ENCODE measurements around the gene CLPTM1L.

Gene CLPTM1L

DNA sequence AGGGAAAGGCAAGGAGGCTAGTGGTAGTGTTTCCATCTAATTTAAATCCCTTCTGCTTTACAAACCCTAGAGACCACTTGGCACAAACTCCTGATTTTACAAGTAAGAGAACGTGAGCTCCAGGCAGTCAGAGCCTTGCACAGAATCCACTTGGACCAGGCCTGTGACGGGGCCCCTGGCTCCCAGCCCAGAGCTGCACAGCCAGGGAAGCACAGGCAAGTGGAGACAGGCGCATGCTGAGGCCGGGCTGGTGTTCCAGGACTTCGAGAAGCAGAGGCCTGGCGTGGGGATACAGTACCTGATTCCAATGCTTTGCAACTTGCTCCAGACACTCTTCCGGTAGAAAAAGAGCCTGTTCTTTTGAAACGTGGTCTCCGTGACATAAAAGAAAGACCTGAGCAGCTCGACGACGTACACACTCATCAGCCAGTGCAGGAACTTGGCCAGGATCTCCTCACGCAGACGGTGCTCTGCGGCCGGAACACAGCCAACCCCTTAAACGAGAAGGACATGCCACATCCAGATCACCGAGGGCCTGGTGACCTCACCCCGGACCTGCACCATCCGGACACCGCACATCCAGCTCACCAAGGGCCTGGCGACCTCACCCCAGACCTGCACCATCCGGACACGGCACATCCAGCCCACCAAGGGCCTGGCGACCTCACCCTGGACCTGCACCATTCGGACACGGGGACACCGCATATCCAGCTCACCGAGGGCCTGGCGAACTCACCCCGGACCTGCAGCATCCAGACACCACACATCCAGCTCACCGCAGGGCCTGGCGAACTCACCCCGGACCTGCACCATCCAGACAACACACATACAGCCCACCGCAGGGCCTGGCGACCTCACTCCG, 62.5 kb downstream of the CLPTM1L start:
- Histone ChIP-seq H3K4me3 (no peak overlapping the region), H3K9ac (ENCODE audit: insufficient read length) (no peak overlapping the region), H3K9me3 (ENCODE audit: low read depth, low read length) (no peaks in the 10 kb centered on the region), H3K27ac (no peak overlapping the region), H3K36me3 (ENCODE audit: insufficient read depth, low read length) (no peaks in the 10 kb centered on the region)
- DNase-seq (ENCODE audit: low read depth, low spot score): no peak
- TF ChIP-seq EZH2 (IDR thresholded peaks at IDR 0.05): no peak
- TF ChIP-seq FOXP2 (optimal IDR thresholded peaks at IDR 0.05; ENCODE audit: control extremely low read depth, extremely low read length, insufficient read depth): no peak
- TF ChIP-seq POLR2AphosphoS5 (IDR thresholded peaks at IDR 0.05; ENCODE audit: borderline replicate concordance, low read depth, low read length): no peak

DNA sequence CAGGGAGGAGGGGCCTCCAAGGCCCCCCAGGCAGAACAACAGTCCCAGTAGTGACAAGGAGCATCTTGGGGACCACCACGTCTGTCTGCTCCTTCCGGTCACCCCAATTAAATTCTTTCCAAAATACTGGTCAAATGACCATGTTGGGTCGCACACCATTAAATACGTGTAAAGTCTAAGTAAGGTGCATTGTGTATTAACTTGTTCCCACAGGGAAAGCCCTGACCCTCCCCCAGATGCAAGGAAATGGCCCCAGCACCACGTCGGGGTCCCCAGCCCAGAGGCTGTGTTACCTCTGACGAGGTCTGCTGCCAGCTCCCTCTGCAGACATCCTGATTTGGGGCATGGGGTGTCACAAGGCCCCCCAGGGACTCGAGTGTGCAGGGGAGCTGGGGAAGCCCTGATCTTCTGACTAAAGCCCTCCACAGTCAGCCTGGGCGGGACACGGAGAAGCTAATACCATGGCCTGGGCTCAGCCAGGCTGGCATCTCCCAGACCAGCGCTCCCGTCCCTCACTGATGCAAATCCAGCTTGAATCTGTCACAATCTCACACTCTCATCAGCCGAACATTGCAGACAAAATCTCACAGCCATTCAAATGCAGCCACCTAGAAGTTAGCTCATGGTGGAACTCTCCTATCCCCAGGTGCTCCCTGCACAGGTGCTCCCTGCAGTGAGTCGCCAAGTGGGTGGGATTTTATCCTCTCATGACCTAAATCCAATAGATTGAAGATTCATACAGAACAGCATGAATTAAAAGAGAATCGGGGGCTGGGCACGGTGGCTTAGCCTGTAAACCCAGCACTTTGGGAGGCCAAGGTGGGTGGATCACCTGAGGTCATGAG, 63.6 kb downstream of the CLPTM1L start:
- no peak for TF ChIP-seq FOXP2 (optimal IDR thresholded peaks at IDR 0.05; ENCODE audit: control extremely low read depth, extremely low read length, insufficient read depth)
- no peak for TF ChIP-seq EZH2 (IDR thresholded peaks at IDR 0.05)
- no peak for TF ChIP-seq POLR2AphosphoS5 (IDR thresholded peaks at IDR 0.05; ENCODE audit: borderline replicate concordance, low read depth, low read length)
- H3K36me3 ChIP-seq (ENCODE audit: insufficient read depth, low read length): no peaks in the 10 kb centered on the region

DNA sequence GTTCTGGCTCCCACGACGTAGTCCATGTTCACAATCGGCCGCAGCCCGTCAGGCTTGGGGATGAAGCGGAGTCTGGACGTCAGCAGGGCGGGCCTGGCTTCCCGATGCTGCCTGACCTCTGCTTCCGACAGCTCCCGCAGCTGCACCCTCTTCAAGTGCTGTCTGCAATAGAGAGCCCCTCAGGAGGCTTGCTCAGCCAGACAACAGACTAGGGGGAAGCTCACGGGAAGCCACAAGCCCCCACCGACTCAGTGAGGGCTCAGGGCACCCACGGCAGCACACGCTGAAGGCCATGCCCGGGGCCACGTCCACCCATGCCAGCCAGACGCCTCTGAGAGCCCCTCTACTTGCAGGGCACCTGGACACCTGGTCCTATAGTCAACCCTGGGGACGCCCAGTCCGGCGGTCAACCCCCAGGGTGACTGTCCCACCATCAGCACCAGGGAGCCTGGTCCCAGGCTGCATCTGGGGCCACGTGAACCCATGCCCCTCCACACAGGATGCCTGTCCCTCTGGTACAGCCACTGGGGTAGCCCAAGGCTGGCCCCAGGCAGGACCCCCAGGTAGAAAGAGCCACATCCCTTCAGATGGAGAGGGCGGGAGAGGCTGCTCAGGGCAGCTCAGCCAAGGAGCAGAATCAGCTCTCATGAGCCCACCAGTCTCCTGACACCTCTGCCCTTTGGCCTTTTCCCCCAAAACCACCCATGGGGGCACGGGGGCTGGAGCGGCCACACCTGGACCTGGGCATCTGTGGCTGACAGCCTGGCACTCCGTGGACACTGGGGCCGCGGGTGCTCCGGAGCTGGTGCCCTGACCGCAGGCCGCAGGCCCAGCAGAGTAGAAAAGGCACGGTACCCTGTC, 64.5 kb downstream of the CLPTM1L start:
- TF ChIP-seq EZH2 (IDR thresholded peaks at IDR 0.05): no peak
- no peak for TF ChIP-seq FOXP2 (optimal IDR thresholded peaks at IDR 0.05; ENCODE audit: control extremely low read depth, extremely low read length, insufficient read depth)
- TF ChIP-seq POLR2AphosphoS5 (IDR thresholded peaks at IDR 0.05; ENCODE audit: borderline replicate concordance, low read depth, low read length): no peak
- Histone ChIP-seq H3K9ac (ENCODE audit: insufficient read length) (no peak overlapping the region), H3K27ac (no peak overlapping the region), H3K4me3 (no peak overlapping the region), H3K36me3 (ENCODE audit: insufficient read depth, low read length) (no peaks in the 10 kb centered on the region), H3K9me3 (ENCODE audit: low read depth, low read length) (no peaks in the 10 kb centered on the region)
- DNase-seq (ENCODE audit: low read depth, low spot score): no peak

More for the DNA sequence above, 63.6 kb downstream of the CLPTM1L start:
- Histone ChIP-seq H3K9me3 (ENCODE audit: low read depth, low read length) (no peaks in the 10 kb centered on the region), H3K9ac (ENCODE audit: insufficient read length) (no peak overlapping the region), H3K27ac (no peak overlapping the region), H3K4me3 (no peak overlapping the region)
- DNase-seq (ENCODE audit: low read depth, low spot score): no peak

DNA sequence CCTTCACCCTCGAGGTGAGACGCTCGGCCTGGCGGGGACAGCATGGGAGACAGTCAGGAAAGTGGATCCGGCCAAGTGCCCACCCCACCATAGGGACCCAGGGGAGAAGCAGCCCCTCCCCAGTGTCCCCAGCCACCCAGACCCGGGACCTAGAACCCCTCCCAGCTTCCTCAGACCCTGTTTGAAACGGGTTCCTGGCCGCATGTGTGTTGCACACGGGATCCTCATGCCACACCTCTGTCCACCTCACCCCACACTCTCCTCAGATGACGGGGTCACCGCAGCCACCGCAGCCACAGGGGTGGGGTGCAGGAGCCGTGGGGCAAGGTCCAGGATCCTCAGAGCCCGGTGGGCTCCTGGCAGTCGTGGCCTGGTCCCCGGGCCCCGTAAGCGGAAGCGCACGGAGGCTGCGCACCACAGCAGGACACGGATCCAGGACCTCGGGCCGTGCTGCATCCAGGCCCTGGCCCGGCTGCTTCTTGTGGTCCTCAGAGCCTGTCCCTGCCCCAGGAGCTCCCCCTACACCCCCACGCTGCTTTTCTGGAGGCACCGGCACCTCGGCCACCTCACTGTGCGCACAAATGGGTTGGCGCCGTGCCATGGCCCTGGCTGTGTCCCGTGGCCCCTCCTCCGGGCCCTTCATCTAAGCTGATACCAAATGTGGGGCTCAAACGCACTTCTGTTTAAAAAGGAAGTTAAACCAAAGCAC, 65.3 kb downstream of the CLPTM1L start:
- H3K27ac ChIP-seq: no peak overlapping the region

DNA sequence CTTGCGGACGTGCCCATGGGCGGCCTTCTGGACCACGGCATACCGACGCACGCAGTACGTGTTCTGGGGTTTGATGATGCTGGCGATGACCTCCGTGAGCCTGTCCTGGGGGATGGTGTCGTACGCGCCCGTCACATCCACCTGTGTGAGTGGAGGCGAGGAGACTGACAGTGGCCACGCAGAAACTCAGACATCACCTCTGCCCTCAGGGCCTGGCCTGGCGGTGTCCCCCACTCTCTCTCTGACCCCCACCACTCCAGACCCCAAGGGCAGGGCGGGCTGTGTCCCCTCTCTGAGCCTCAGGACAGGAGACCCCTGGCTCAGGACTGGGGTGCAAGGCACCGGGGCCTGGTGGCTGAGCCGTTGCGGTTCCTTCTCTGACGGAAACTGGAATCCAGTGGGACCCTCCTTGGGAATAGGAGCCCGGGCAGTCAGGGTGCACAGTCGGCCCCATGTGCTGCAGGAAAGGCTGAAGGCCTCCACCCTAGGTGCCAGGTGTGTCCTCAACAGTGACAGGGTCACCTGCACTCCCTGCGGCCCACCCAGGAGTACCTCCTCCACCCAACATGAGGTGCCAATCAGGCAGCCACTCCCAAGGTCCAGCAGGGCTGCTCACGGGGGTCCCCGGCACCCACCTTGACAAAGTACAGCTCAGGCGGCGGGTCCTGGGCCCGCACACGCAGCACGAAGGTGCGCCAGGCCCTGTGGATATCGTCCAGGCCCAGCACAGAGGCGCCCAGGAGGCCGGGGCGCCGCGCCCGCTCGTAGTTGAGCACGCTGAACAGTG, 66.0 kb downstream of the CLPTM1L start:
- Histone ChIP-seq H3K4me3 (no peak overlapping the region), H3K9me3 (ENCODE audit: low read depth, low read length) (no peaks in the 10 kb centered on the region), H3K36me3 (ENCODE audit: insufficient read depth, low read length) (no peaks in the 10 kb centered on the region), H3K27ac (no peak overlapping the region), H3K9ac (ENCODE audit: insufficient read length) (no peak overlapping the region)
- TF ChIP-seq EZH2 (IDR thresholded peaks at IDR 0.05) (no peak), POLR2AphosphoS5 (IDR thresholded peaks at IDR 0.05; ENCODE audit: borderline replicate concordance, low read depth, low read length) (no peak), FOXP2 (optimal IDR thresholded peaks at IDR 0.05; ENCODE audit: control extremely low read depth, extremely low read length, insufficient read depth) (no peak)
- DNase-seq (ENCODE audit: low read depth, low spot score): no peak

More for the DNA sequence above, 65.3 kb downstream of the CLPTM1L start:
- TF ChIP-seq FOXP2 (optimal IDR thresholded peaks at IDR 0.05; ENCODE audit: control extremely low read depth, extremely low read length, insufficient read depth) (no peak), POLR2AphosphoS5 (IDR thresholded peaks at IDR 0.05; ENCODE audit: borderline replicate concordance, low read depth, low read length) (no peak), EZH2 (IDR thresholded peaks at IDR 0.05) (no peak)
- no peaks in the 10 kb centered on the region for H3K9me3 ChIP-seq (ENCODE audit: low read depth, low read length)
- H3K9ac ChIP-seq (ENCODE audit: insufficient read length): no peak overlapping the region
- no peaks in the 10 kb centered on the region for H3K36me3 ChIP-seq (ENCODE audit: insufficient read depth, low read length)
- no peak overlapping the region for H3K4me3 ChIP-seq
- DNase-seq (ENCODE audit: low read depth, low spot score): no peak

DNA sequence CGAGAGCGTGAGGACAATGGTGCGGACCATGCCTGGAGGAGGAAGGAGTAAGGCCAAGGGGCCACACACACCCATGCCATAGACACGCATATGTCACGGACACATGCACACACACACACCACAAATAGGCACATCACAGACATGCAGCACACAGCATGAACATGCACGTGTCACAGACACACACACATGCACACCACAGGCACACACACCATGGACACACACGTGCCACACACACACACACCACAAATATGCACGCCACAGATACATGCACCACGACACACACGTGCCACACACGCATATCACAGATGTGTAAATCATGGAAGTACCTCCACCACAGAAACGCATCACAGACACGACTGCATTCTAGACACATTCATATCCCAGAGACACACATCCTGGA, 66.7 kb downstream of the CLPTM1L start:
- H3K9ac ChIP-seq (ENCODE audit: insufficient read length): no peak overlapping the region
- H3K9me3 ChIP-seq (ENCODE audit: low read depth, low read length): no peaks in the 10 kb centered on the region
- no peaks in the 10 kb centered on the region for H3K36me3 ChIP-seq (ENCODE audit: insufficient read depth, low read length)
- H3K4me3 ChIP-seq: no peak overlapping the region
- TF ChIP-seq EZH2 (IDR thresholded peaks at IDR 0.05): no peak
- TF ChIP-seq FOXP2 (optimal IDR thresholded peaks at IDR 0.05; ENCODE audit: control extremely low read depth, extremely low read length, insufficient read depth): no peak
- TF ChIP-seq POLR2AphosphoS5 (IDR thresholded peaks at IDR 0.05; ENCODE audit: borderline replicate concordance, low read depth, low read length): no peak
- no peak overlapping the region for H3K27ac ChIP-seq
- DNase-seq (ENCODE audit: low read depth, low spot score): no peak

DNA sequence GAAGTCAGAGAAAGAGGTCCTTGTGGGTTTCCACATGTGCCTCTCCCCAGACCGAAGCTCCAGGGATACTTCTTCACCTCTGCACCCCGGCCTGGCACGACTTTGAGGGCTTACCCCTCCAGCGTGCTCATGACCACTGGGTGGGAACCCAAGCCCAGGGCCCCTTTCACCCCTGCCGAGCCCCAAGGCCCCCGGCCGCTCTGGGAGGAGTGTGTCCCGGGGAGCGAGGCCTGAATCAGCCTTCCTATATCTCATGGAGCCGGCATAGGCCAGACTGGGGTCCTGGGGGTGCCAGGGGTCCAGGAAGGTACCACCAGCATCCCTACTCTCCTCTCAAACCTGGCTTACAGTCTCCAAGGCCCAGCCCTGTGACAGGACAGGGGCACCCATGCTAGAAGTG, 67.1 kb downstream of the CLPTM1L start:
- Histone ChIP-seq H3K9ac (ENCODE audit: insufficient read length) (no peak overlapping the region), H3K27ac (no peak overlapping the region), H3K9me3 (ENCODE audit: low read depth, low read length) (no peaks in the 10 kb centered on the region), H3K4me3 (no peak overlapping the region), H3K36me3 (ENCODE audit: insufficient read depth, low read length) (no peaks in the 10 kb centered on the region)
- TF ChIP-seq FOXP2 (optimal IDR thresholded peaks at IDR 0.05; ENCODE audit: control extremely low read depth, extremely low read length, insufficient read depth) (no peak), POLR2AphosphoS5 (IDR thresholded peaks at IDR 0.05; ENCODE audit: borderline replicate concordance, low read depth, low read length) (no peak), EZH2 (IDR thresholded peaks at IDR 0.05) (no peak)
- no peak for DNase-seq (ENCODE audit: low read depth, low spot score)
